Keratinocyte (primary cell): Measurements from ENCODE around the gene PEAR1. TPM values are rescaled to one million over a fixed set of nuclear protein-coding genes. Genes with fewer than 3 reads are reported as not detected.

Experiments used
- DNase-seq: peaks from one replicate; pipeline ENCODE4 v3.0.0-alpha.2; 2011; ENCODE audit warnings: low read depth, missing footprints, low spot score
- FAIRE-seq: peaks from 2 replicates; lab custom pipeline; 2011; peaks lifted over from hg19 to GRCh38; lab: Jason Lieb, UNC
- H2AFZ ChIP-seq: 2 replicates; pipeline ENCODE4 v1.6.0; 2012; ENCODE audit warnings: low read length, control low read depth, inconsistent platforms; ENCODE audit not compliant: control insufficient read depth
- H3K27ac ChIP-seq: 2 replicates; pipeline ENCODE4 v1.5.1; 2011; ENCODE audit warnings: low read length; ENCODE audit not compliant: control insufficient read depth, insufficient read depth
- H3K27me3 ChIP-seq: 3 replicates; pipeline ENCODE4 v1.6.0; 2011; ENCODE audit warnings: low read length; ENCODE audit not compliant: control insufficient read depth, insufficient read depth; ENCODE audit errors: extremely low read depth
- H3K36me3 ChIP-seq, 2 experiments: 2 replicates in 1 of 2; 3 replicates in 1 of 2; pipeline ENCODE4 v1.5.1; 2011; ENCODE audit warnings: low read length in 2 of 2, mild to moderate bottlenecking in 1 of 2; ENCODE audit not compliant: control insufficient read depth in 2 of 2, insufficient read depth in 2 of 2; ENCODE audit errors: extremely low read depth in 1 of 2
- H3K4me1 ChIP-seq: 3 replicates; pipeline ENCODE4 v1.5.1; 2011; ENCODE audit warnings: low read length; ENCODE audit not compliant: control insufficient read depth, insufficient read depth; ENCODE audit errors: extremely low read depth
- H3K4me2 ChIP-seq: 3 replicates; pipeline ENCODE4 v1.6.0; 2011; ENCODE audit warnings: low read depth, low read length; ENCODE audit not compliant: control insufficient read depth, insufficient read depth; ENCODE audit errors: extremely low read depth
- H3K4me3 ChIP-seq, 3 experiments: fragments of 200-600 bp in 1 of 3; sonication (generic) in 1 of 3; 2 replicates in 2 of 3; 3 replicates in 1 of 3; pipeline ENCODE4 v1.5.1; 2011 to 2016; ENCODE audit warnings: low read length in 3 of 3, mild to moderate bottlenecking in 3 of 3, control low read depth in 2 of 3, inconsistent platforms in 1 of 3, low read depth in 1 of 3, mixed read lengths in 1 of 3, mixed run types in 1 of 3, moderate library complexity in 1 of 3; ENCODE audit not compliant: control insufficient read depth in 2 of 3, insufficient read depth in 2 of 3; ENCODE audit errors: extremely low read depth in 1 of 3
- H3K79me2 ChIP-seq: 2 replicates; pipeline ENCODE4 v1.6.0; 2012; ENCODE audit warnings: low read length; ENCODE audit not compliant: control insufficient read depth, insufficient read depth
- H3K9ac ChIP-seq: 3 replicates; pipeline ENCODE4 v1.6.0; 2011; ENCODE audit warnings: low read length; ENCODE audit not compliant: control insufficient read depth, insufficient read depth; ENCODE audit errors: extremely low read depth
- H3K9me1 ChIP-seq: 3 replicates; pipeline ENCODE4 v1.6.0; 2011; ENCODE audit warnings: low read length; ENCODE audit not compliant: control insufficient read depth, insufficient read depth; ENCODE audit errors: extremely low read depth
- H3K9me3 ChIP-seq: 2 replicates; pipeline ENCODE4 v1.5.1; 2012; ENCODE audit warnings: low read depth, low read length; ENCODE audit not compliant: control insufficient read depth
- H4K20me1 ChIP-seq: 3 replicates; pipeline ENCODE4 v1.6.0; 2011; ENCODE audit warnings: low read length; ENCODE audit not compliant: control insufficient read depth, insufficient read depth; ENCODE audit errors: extremely low read depth
- EZH2 ChIP-seq: IDR thresholded peaks from one replicate; pipeline ENCODE4 v1.6.1; 2012; ENCODE audit warnings: inconsistent platforms, mild to moderate bottlenecking, low read length, moderate library complexity
- dilution Hi-C: fragments of 300-500 bp; cut with MboI; formaldehyde crosslinking; loops from one replicate; pipeline ENCODE4 v1.7.0; 2020; ENCODE audit warnings: low sequenced_read_pairs; ENCODE audit not compliant: extremely low pct_ligation_motif_present
- polyA plus RNA-seq, 5 experiments: library from polyadenylated mRNA; depleted of rRNA in 3 of 5; stranded (reverse) in 3 of 5; stranded (forward) in 1 of 5; unstranded in 1 of 5; fragments of >200 nt; gene quantifications; 1 replicate in 1 of 5; 2 replicates in 3 of 5; 3 replicates in 1 of 5; pipeline versions ENCODE4 v1.2.1 to v1.2.3, GENCODE V29; 2011 to 2012; ENCODE audit warnings: missing spikeins in 2 of 5, low read depth in 1 of 5, low replicate concordance in 1 of 5
- TF ChIP-seq, protein P1 (sequence below), 3 experiments: IDR thresholded peaks in 1 of 3; conservative IDR thresholded peaks in 1 of 3; optimal IDR thresholded peaks in 1 of 3; 2 replicates in 2 of 3; 3 replicates in 1 of 3; pipeline versions ENCODE3 to v1.5.1; 2011; ENCODE audit warnings: low read length in 3 of 3, mild to moderate bottlenecking in 3 of 3, moderate library complexity in 2 of 3, control low read depth in 1 of 3, inconsistent platforms in 1 of 3; ENCODE audit not compliant: insufficient read depth in 2 of 3; ENCODE audit errors: extremely low read depth in 1 of 3

PEAR1 gene
- polyA plus RNA-seq, 1 donor (not counting 4 experiments of a cell fraction or from before 2014, with no cell fraction given), result 4.2 TPM

DNA sequence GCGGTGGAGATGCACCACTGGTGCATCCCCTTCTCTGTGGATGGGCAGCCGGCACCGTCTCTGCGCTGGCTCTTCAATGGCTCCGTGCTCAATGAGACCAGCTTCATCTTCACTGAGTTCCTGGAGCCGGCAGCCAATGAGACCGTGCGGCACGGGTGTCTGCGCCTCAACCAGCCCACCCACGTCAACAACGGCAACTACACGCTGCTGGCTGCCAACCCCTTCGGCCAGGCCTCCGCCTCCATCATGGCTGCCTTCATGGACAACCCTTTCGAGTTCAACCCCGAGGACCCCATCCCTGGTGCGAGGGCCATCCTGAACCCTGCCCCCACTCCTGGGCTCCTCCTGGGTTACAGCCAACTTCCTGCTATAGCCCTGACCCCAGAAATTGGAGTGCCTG, 19.9 kb upstream of the PEAR1 start:
- TF ChIP-seq, protein P1, sequence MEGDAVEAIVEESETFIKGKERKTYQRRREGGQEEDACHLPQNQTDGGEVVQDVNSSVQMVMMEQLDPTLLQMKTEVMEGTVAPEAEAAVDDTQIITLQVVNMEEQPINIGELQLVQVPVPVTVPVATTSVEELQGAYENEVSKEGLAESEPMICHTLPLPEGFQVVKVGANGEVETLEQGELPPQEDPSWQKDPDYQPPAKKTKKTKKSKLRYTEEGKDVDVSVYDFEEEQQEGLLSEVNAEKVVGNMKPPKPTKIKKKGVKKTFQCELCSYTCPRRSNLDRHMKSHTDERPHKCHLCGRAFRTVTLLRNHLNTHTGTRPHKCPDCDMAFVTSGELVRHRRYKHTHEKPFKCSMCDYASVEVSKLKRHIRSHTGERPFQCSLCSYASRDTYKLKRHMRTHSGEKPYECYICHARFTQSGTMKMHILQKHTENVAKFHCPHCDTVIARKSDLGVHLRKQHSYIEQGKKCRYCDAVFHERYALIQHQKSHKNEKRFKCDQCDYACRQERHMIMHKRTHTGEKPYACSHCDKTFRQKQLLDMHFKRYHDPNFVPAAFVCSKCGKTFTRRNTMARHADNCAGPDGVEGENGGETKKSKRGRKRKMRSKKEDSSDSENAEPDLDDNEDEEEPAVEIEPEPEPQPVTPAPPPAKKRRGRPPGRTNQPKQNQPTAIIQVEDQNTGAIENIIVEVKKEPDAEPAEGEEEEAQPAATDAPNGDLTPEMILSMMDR (optimal IDR thresholded peaks at IDR 0.05 in 1 of 3, IDR thresholded peaks at IDR 0.05 in 1 of 3, conservative IDR thresholded peaks at IDR 0.05 in 1 of 3; ENCODE audit: extremely low read depth in 1 of 3, insufficient read depth in 2 of 3, low read length in 3 of 3), result no peak
- TF ChIP-seq EZH2, result no peak
- peaks cover 29% of the 10 kb centered on the region for H3K27me3 ChIP-seq
- DNase-seq (no peak), FAIRE-seq (no peak)
- peaks cover 13% of the 10 kb centered on the region for H3K4me1 ChIP-seq
- H3K4me2 ChIP-seq, result no peak overlapping the region
- H3K36me3 ChIP-seq, result no peaks in the 10 kb centered on the region
- no peaks in the 10 kb centered on the region for H4K20me1 ChIP-seq
- no peak overlapping the region for H3K27ac ChIP-seq
- H3K4me3 ChIP-seq, result no peak overlapping the region
- no peak overlapping the region for H3K9ac ChIP-seq
- no peaks in the 10 kb centered on the region for H3K9me1 ChIP-seq
- dilution Hi-C loops, result no loop called here
- H3K9me3 ChIP-seq, result no peaks in the 10 kb centered on the region
- no peaks in the 10 kb centered on the region for H3K79me2 ChIP-seq
- H2AFZ ChIP-seq, result no peak overlapping the region

DNA sequence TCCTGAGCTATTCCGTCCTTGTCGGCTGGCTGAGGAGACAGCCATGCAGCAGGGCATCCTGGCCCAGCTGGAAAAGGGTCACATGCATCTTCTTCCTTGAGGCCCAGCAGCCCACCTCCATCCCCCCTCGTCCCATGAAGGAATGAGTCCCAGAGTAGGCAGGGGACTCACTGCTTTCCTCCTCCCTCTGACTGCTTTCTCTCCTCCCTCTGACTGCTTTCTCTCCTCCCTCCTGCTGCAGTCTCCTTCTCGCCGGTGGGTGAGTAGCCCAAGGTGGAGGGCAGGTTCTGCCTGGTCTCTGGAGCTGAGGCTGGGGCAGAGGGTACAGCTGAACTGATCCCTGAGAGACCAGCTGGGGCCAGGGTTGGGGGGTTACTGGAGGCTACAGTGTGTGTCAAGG, 19.4 kb upstream of the PEAR1 start:
- dilution Hi-C loops, result no loop called here
- Histone ChIP-seq H3K9me3 (no peaks in the 10 kb centered on the region), H3K36me3 (no peaks in the 10 kb centered on the region), H3K4me2 (no peak overlapping the region), H3K9ac (no peak overlapping the region), H3K4me1 (peaks cover 13% of the 10 kb centered on the region), H4K20me1 (no peaks in the 10 kb centered on the region), H3K27ac (no peak overlapping the region), H3K9me1 (no peaks in the 10 kb centered on the region), H2AFZ (no peak overlapping the region), H3K4me3 (no peak overlapping the region), H3K27me3 (peaks cover 34% of the 10 kb centered on the region), H3K79me2 (no peaks in the 10 kb centered on the region)
- no peak for DNase-seq
- TF ChIP-seq, protein P1 (optimal IDR thresholded peaks at IDR 0.05 in 1 of 3, IDR thresholded peaks at IDR 0.05 in 1 of 3, conservative IDR thresholded peaks at IDR 0.05 in 1 of 3; ENCODE audit: extremely low read depth in 1 of 3, insufficient read depth in 2 of 3, low read length in 3 of 3), result no peak
- TF ChIP-seq EZH2, result no peak
- no peak for FAIRE-seq
